Psoas muscle (tissue), 8 donors: ENCODE results near the gene SLC5A1. TPM values are rescaled to one million over a fixed set of nuclear protein-coding genes. Genes with fewer than 3 reads are reported as not detected.
"Not testable (repeated sequence)": the region's sequence is repeated elsewhere in the genome, so short reads cannot be mapped to it uniquely, and the experiment has no call there.

ENCODE experiments used
- ATAC-seq, 4 donors: fragments of 200-7000 bp; cut with Tn5 transposase; one replicate each; pipeline ENCODE4 v1.9.1; 2020; ENCODE audit warnings: moderate library complexity in 3 of 4, mild to moderate bottlenecking in 2 of 4
- DNase-seq, 2 donors: peaks; one replicate each; pipeline ENCODE4 v3.0.0-alpha.2; 2020
- H3K27ac ChIP-seq: fragments of 200-600 bp; one replicate; pipeline ENCODE4 v1.8.0; 2022
- H3K27me3 ChIP-seq, 3 donors: fragments of 200-600 bp in 1 of 3; one replicate each; pipeline versions ENCODE4 v1.6.1 to v1.8.0; 2013 to 2022; ENCODE audit warnings: low read length in 2 of 3, mild to moderate bottlenecking in 2 of 3, moderate library complexity in 1 of 3; ENCODE audit not compliant: insufficient read depth in 3 of 3
- H3K36me3 ChIP-seq, 2 donors: fragments of 200-600 bp in 1 of 2; one replicate each; pipeline versions ENCODE4 v1.6.1 to v1.8.0; 2013 to 2022; ENCODE audit warnings: low read depth in 1 of 2, mild to moderate bottlenecking in 1 of 2, moderate library complexity in 1 of 2; ENCODE audit not compliant: insufficient read depth in 1 of 2
- H3K4me1 ChIP-seq: fragments of 200-600 bp; one replicate; pipeline ENCODE4 v1.8.0; 2022
- H3K4me3 ChIP-seq: fragments of 200-600 bp; one replicate; pipeline ENCODE4 v1.8.0; 2022; ENCODE audit warnings: mild to moderate bottlenecking
- H3K9me3 ChIP-seq: fragments of 200-600 bp; one replicate; pipeline ENCODE4 v1.8.0; 2022
- whole genome bisulfite sequencing, 3 donors: extraction: QIAGEN DNeasy Blood & Tissue Kit; methylation state at CpG; one replicate each; pipeline versions ENCODE4 v1.1.6 to v1.1.7; 2013; 5-methylcytosine and 5-hydroxymethylcytosine counted together
- intact Hi-C, 2 donors: fragments of 100-400 bp; cut with DNase I; formaldehyde crosslinking; loops; one replicate each; pipeline versions ENCODE4 v1.11.0 to v1.14.2; 2022
- polyA plus RNA-seq, 3 donors: library from polyadenylated mRNA; stranded (reverse); fragments of 200-250 nt; gene quantifications; one replicate each; pipeline ENCODE4 v1.2.3, GENCODE V29; 2013
- total RNA-seq, 4 donors: library from RNA; stranded (reverse); fragmentation: NEBNext Ultra II Directional in 2 of 4; extraction: Animal tissue kit (Norgen Biotek cat#: 25700) in 2 of 4; gene quantifications; one replicate each; pipeline versions ENCODE4 v1.2.1 to v1.2.4, GENCODE V29; 2021 to 2023
- TF ChIP-seq, protein P1 (sequence below): fragments of 200-600 bp; IDR thresholded peaks from one replicate; pipeline ENCODE4 v1.8.0; 2022; ENCODE audit warnings: antibody characterized with exemption
- donor health status: healthy with polysubstance abuse.
- donor health status: DM: no; HTN: no; CAD: no; lungs with moderate emphysema.
- donor health status: Bipolar disorder and iron deficiency.
- donor health status: healthy.
- donor health status: DM: yes; HTN: yes; CAD: no.
- donor health status: DM: no; HTN: no; CAD: no.
- donor health status: DM: no; HTN: no; CAD: no.
- donor health status: DM: yes; HTN: yes; CAD: no.

Gene SLC5A1
- total and polyA plus RNA-seq, 7 donors, result 0.06 to 2.0 (median 0.26) TPM

DNA sequence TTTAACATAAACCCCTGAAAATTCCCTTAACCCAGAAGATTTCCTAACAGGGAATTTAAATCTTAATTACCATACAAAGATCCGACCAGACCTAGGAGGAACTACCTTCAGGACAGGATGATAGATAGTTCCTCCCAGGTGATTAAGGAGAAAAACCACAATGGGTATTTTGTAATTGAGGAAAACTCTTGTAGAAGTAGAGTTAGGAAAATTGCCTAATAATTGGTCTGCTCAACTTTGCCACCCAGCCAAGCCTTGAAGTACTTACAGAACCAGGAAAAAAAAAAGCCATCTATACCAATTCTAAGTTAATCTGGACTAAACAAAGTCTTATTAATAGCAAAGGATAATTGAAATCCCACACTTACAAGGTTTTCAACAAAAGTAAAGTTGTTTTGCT, 95.5 kb downstream of the SLC5A1 start:
- H3K4me3 ChIP-seq, result peak overlapping the region; percentile 60
- 58 to 72% (median 72%) methylated on average over 1 of the region's 1 CpG for WGBS, 3 donors
- H3K27ac ChIP-seq, ATAC-seq, H3K9me3 ChIP-seq, H3K4me1 ChIP-seq, H3K36me3 ChIP-seq, DNase-seq, intact Hi-C loops: not testable (repeated sequence)
- H3K27me3 ChIP-seq, result peaks cover 0 to 16% (median 0%) of the 10 kb centered on the region in 3 donors

DNA sequence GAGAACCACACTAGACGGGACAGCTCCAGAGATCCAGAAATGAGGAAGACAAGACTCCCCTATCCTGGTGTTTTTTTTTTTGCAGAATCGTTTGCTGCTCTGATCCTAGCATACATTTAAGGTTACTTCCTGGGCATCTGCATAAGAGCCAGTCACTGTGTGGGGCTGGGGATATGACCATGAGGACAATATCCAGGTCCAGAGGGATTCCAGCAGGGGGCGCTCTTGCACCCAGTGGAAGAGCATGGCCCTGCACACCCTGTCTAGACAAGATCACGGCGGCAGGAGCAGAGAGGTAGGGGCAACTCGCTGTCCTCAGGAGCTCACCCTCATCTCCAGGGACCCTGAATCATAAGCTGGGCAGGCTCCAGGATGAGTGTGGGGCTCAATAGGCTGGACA, 97.6 kb downstream of the SLC5A1 start:
- not testable (repeated sequence) for H3K4me3 ChIP-seq, DNase-seq, H3K36me3 ChIP-seq, H3K9me3 ChIP-seq, H3K27ac ChIP-seq, H3K4me1 ChIP-seq
- WGBS, 3 donors, result 31 to 52% (median 33%) methylated on average over 5 to 6 of the region's 6 CpGs
- ATAC-seq, result peak; percentile 56 to 78 (median 73)
- peaks cover 0 to 13% (median 0%) of the 10 kb centered on the region in 3 donors for H3K27me3 ChIP-seq
- intact Hi-C loops, result loop anchor here in 1 of 2 donors (5.0 kb wide), 1 partner anchor 1582 kb away; no protein-coding TSS in a partner anchor

DNA sequence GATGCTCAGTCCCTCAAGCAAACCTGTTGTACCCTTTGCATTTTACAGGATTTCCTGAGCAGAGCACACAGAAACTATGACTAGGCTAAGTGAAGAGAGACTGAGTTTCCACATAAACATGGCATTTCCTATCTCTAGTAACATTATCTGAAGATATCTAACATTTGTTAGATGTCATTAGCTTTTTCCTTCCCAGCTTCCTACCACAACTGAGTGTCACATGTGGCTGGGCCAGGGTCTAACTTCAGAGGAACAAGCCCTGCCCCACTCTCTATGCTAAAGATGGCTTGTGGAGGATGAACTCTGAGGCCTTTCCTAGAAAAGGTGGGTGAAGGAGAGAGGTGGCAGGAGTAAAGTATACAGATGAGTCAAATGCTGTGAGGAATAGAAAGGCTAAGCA, 99.5 kb downstream of the SLC5A1 start:
- no peak for ATAC-seq
- H3K27ac ChIP-seq, result no peak overlapping the region
- H3K9me3 ChIP-seq, result no peaks in the 10 kb centered on the region
- TF ChIP-seq, protein P1, sequence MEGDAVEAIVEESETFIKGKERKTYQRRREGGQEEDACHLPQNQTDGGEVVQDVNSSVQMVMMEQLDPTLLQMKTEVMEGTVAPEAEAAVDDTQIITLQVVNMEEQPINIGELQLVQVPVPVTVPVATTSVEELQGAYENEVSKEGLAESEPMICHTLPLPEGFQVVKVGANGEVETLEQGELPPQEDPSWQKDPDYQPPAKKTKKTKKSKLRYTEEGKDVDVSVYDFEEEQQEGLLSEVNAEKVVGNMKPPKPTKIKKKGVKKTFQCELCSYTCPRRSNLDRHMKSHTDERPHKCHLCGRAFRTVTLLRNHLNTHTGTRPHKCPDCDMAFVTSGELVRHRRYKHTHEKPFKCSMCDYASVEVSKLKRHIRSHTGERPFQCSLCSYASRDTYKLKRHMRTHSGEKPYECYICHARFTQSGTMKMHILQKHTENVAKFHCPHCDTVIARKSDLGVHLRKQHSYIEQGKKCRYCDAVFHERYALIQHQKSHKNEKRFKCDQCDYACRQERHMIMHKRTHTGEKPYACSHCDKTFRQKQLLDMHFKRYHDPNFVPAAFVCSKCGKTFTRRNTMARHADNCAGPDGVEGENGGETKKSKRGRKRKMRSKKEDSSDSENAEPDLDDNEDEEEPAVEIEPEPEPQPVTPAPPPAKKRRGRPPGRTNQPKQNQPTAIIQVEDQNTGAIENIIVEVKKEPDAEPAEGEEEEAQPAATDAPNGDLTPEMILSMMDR, result no peak
- intact Hi-C loops, result loop anchor here in 1 of 2 donors (5.0 kb wide), 1 partner anchor 1580 kb away; no protein-coding TSS in a partner anchor
- no peak for DNase-seq
- no peak overlapping the region for H3K4me3 ChIP-seq
- peaks cover 0 to 9% (median 0%) of the 10 kb centered on the region in 3 donors for H3K27me3 ChIP-seq
- H3K4me1 ChIP-seq, result no peaks in the 10 kb centered on the region
- H3K36me3 ChIP-seq, result no peaks in the 10 kb centered on the region

DNA sequence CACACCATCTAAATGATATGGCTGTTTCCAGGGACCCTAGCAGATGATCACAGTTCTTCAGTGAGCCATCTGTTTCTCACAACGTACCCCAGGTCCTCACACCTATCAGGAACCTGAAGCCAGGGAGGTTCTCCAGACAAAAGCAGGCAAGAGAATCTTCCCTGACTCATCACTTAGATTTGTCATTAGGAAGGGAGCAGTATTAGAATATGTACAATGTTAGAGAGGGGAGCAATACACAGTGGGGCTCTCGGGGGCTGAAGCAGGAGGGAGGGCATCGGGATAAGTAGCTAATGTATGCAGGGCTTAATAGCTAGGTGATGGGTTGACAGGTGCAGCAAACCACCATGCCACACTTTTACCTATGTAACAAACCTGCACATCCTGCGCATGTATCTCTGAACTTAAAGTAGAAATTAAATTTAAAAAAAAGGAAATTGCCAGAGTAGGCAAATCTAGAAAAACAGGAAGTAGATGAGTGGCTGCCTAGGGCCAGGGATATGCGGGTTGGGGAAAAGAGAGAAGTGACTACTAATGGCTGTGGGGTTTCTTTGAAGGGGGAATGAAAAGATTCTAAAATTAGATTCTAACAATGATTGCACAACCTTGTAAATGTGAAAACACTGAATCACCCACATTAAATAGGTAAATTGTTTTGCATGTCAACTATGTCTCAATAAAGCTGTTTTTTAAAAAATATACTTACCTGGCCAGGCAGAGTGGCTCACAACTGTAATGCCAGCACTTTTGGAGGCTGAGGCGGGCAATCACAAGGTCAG, 101.6 kb downstream of the SLC5A1 start:
- no peak overlapping the region for H3K27ac ChIP-seq
- intact Hi-C loops, result loop anchor here in 1 of 2 donors (5.0 kb wide), 1 partner anchor 1578 kb away; no protein-coding TSS in a partner anchor
- ATAC-seq, result no peak

DNA sequence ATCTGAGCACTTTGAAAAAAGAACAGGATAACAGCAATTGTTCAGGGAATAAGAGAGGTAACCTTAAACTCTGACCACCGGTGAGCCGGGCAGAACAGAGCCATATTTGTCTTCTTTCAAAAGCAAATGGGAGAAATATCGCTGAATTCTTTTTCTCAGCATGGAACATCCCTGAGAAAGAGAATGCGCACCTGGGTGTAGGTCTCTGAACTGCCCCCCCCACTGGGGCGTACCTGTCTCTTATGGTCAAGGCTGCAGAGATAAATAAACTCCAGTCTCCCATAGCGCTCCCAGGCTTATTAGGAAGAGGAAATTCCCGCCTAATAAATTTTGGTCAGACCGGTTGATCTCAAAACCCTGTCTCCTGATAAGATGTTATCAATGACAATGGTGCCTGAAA, 104.1 kb downstream of the SLC5A1 start:
- ATAC-seq, H3K4me3 ChIP-seq, H3K36me3 ChIP-seq, H3K9me3 ChIP-seq, intact Hi-C loops, H3K27ac ChIP-seq, H3K4me1 ChIP-seq, DNase-seq, H3K27me3 ChIP-seq: not testable (repeated sequence)
- 67 to 79% (median 78%) methylated on average over 7 to 8 of the region's 8 CpGs for WGBS, 3 donors

More for the DNA sequence above, 101.6 kb downstream of the SLC5A1 start:
- no peaks in the 10 kb centered on the region for H3K27me3 ChIP-seq
- H3K4me1 ChIP-seq, result no peaks in the 10 kb centered on the region
- no peak overlapping the region for H3K4me3 ChIP-seq
- DNase-seq, result no peak
- no peaks in the 10 kb centered on the region for H3K9me3 ChIP-seq
- TF ChIP-seq, protein P1, result no peak
- WGBS, 3 donors, result 63 to 83% (median 79%) methylated on average over 6 of the region's 6 CpGs
- no peaks in the 10 kb centered on the region for H3K36me3 ChIP-seq

DNA sequence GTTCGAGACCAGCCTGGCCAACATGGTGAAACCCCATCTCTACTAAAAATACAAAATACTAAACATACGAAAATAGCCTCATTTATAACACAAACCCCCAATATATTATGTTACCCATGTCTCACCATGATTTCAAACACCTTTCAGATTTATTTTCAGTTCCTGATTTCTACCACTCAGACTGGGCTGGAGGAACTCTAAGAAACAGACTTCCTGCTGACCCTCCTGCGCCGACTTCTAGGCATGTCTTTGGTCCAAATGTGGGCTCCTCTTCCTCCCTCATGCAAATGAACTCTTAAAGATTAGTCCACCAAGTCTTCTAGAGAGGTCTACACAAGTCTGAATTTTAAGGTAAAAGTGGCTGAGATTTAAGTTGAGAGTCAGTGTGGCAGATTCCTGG, 105.3 kb downstream of the SLC5A1 start:
- ATAC-seq, H3K9me3 ChIP-seq, H3K36me3 ChIP-seq, H3K4me1 ChIP-seq, H3K27me3 ChIP-seq, intact Hi-C loops, H3K27ac ChIP-seq, DNase-seq, H3K4me3 ChIP-seq: not testable (repeated sequence)
- WGBS, 3 donors, result 89 to 90% (median 89%) methylated on average over 4 of the region's 4 CpGs

DNA sequence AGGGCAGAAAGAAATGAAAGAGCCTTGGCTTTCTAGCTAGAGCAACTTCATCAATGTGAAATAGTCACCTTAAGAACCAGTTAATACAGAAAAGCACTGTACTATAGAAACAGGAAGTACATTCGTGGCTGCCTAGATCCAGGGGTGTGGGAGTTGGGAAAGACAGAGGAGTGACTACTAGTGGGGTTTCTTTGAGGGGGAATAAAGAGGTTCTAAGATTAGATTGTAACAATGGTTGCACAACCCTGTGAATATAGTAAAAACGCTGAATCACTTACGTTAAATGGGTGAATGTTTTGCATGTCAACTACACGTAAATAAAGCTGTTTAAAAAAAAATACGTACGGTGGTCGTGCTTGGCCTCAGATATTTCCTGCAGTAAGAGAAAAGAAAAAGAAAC, 107.6 kb downstream of the SLC5A1 start:
- DNase-seq, H3K4me3 ChIP-seq, ATAC-seq, H3K9me3 ChIP-seq, H3K4me1 ChIP-seq, H3K27me3 ChIP-seq, H3K36me3 ChIP-seq, H3K27ac ChIP-seq, intact Hi-C loops: not testable (repeated sequence)
- 64 to 68% (median 66%) methylated on average over 7 of the region's 7 CpGs for WGBS, 3 donors

DNA sequence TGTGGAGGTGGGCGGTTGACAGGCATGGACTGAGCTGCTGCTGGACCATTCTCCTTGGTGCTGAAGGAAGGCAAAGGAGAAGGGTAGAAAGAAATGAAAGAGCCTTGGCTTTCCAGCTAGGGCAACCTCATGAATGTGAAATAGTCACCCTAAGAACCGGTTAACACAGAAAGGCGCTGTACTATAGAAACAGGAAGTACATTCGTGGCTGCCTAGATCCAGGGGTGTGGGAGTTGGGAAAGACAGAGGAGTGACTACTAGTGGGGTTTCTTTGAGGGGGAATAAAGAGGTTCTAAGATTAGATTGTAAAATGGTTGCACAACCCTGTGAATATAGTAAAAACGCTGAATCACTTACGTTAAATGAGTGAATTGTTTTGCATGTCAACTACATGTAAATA, 108.6 kb downstream of the SLC5A1 start:
- H3K9me3 ChIP-seq, H3K4me1 ChIP-seq, H3K36me3 ChIP-seq, H3K27me3 ChIP-seq, intact Hi-C loops, ATAC-seq, H3K4me3 ChIP-seq, DNase-seq, H3K27ac ChIP-seq: not testable (repeated sequence)
- WGBS, 3 donors, result 67 to 85% (median 78%) methylated on average over 6 of the region's 6 CpGs

DNA sequence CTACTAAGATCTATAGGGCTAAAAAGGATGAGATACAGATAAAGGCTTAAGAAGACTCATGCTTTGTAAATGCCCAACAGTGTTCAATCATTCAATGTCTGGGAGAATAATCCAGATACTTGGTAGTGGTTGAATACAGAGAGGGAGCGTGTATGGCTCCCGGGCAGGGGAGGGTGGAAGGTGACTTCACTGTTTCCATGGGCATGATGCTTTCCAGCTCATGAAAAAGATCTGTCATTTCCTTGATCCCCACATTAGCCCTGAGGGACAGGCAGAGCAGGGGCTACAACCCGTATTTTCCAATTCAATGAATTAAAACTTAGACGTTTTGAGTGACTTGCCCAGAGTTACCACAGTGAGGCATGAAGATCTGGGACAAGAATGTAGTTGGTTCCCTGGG, 111.7 kb downstream of the SLC5A1 start:
- H3K4me1 ChIP-seq, intact Hi-C loops: not testable (repeated sequence)
- 71 to 74% (median 73%) methylated on average over 4 of the region's 4 CpGs for WGBS, 3 donors

More for the DNA sequence above, 111.7 kb downstream of the SLC5A1 start:
- ATAC-seq, H3K27ac ChIP-seq, H3K36me3 ChIP-seq, DNase-seq, H3K4me3 ChIP-seq, H3K9me3 ChIP-seq: not testable (repeated sequence)
- peaks cover 0 to 11% (median 5%) of the 10 kb centered on the region in 3 donors for H3K27me3 ChIP-seq
